ENCODE measurements around the gene RIMS3.
"Not testable (repeated sequence)": the region's sequence is repeated elsewhere in the genome, so short reads cannot be mapped to it uniquely, and the experiment has no call there.

Gene RIMS3

GRCh38 chr1:40665335-40666171 is at the start of gene RIMS3:
TSS of gene RIMS3 (minus strand) at chr1:40665682. CDS start at chr1:40641925, 23,757 bp downstream.
- peak; percentile 54 for DNase-seq (ENCODE audit: low read depth, low spot score)

GRCh38 chr1:40712997-40713396 is 47.5 kb upstream of the RIMS3 start:
- no peak for DNase-seq (ENCODE audit: low read depth, low spot score)

GRCh38 chr1:40712405-40712944 is 47.0 kb upstream of the RIMS3 start:
- no peak for DNase-seq (ENCODE audit: low read depth, low spot score)

- no peak for DNase-seq (ENCODE audit: low read depth, low spot score)
These were observed 46.3 kb upstream of the RIMS3 start for GRCh38 chr1:40711465-40712404.

GRCh38 chr1:40710581-40711315 is 45.3 kb upstream of the RIMS3 start:
- DNase-seq (ENCODE audit: low read depth, low spot score) = no peak

- no peak for DNase-seq (ENCODE audit: low read depth, low spot score)
These were observed 44.4 kb upstream of the RIMS3 start for GRCh38 chr1:40709802-40710278.

- peak; percentile 6 for DNase-seq (ENCODE audit: low read depth, low spot score)
These were observed 43.8 kb upstream of the RIMS3 start for GRCh38 chr1:40709100-40709801.

- DNase-seq (ENCODE audit: low read depth, low spot score) = no peak
These were observed 43.2 kb upstream of the RIMS3 start for GRCh38 chr1:40708750-40709099.

- no peak for DNase-seq (ENCODE audit: low read depth, low spot score)
These were observed 41.1 kb upstream of the RIMS3 start for GRCh38 chr1:40706626-40707025.

- no peak for DNase-seq (ENCODE audit: low read depth, low spot score)
These were observed 39.6 kb upstream of the RIMS3 start for GRCh38 chr1:40704817-40705733.

- DNase-seq (ENCODE audit: low read depth, low spot score) = no peak
These were observed 37.8 kb upstream of the RIMS3 start for GRCh38 chr1:40703316-40703715.

- not testable (repeated sequence) for DNase-seq (ENCODE audit: low read depth, low spot score)
These were observed 37.3 kb upstream of the RIMS3 start for GRCh38 chr1:40702810-40703209.

- no peak for DNase-seq (ENCODE audit: low read depth, low spot score)
These were observed 36.2 kb upstream of the RIMS3 start for GRCh38 chr1:40701684-40702083.

GRCh38 chr1:40699787-40700186 is 34.3 kb upstream of the RIMS3 start:
- DNase-seq (ENCODE audit: low read depth, low spot score) = no peak

GRCh38 chr1:40697436-40697835 is 32.0 kb upstream of the RIMS3 start:
- no peak for DNase-seq (ENCODE audit: low read depth, low spot score)

- no peak for DNase-seq (ENCODE audit: low read depth, low spot score)
These were observed 30.8 kb upstream of the RIMS3 start for GRCh38 chr1:40696294-40696693.

- no peak for DNase-seq (ENCODE audit: low read depth, low spot score)
These were observed 28.9 kb upstream of the RIMS3 start for GRCh38 chr1:40694353-40694874.

- DNase-seq (ENCODE audit: low read depth, low spot score) = no peak
These were observed 27.9 kb upstream of the RIMS3 start for GRCh38 chr1:40693425-40693824.

GRCh38 chr1:40692429-40692895 is 27.0 kb upstream of the RIMS3 start:
- no peak for DNase-seq (ENCODE audit: low read depth, low spot score)
